ENCODE measurements around the gene GJC2. TPM values are rescaled to one million over a fixed set of nuclear protein-coding genes. Genes with fewer than 3 reads are reported as not detected.
"Not testable (repeated sequence)": the region's sequence is repeated elsewhere in the genome, so short reads cannot be mapped to it uniquely, and the experiment has no call there.

The GJC2 gene
- total RNA-seq, 3 donors from 2014 or later, result 1.3 TPM

DNA sequence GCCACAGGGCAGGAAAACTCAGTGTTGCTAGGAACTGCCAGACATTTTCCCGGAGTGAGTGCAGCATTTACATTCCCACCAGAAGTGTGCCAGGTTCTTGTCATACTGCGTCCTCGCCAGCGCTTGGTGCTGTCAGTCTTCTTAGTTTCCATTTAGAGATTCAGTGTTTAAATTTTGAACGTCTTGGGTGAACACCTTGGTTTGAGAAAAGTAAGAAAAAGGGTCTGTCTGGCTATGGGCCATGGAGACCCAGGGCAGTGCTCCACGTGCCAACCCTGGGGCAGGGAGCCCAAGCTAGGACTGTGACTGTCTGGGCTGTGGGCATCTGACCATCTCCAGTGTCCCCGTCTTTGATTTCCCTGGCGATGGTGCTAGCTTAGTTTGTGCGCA, 31.9 kb downstream of the GJC2 start:
- Histone ChIP-seq H3K27ac (no peak overlapping the region), H3K4me1 (no peaks in the 10 kb centered on the region), H3K4me3 (no peak overlapping the region), H3K27me3 (no peaks in the 10 kb centered on the region), H3K9me3 (no peaks in the 10 kb centered on the region), H3K36me3 (no peaks in the 10 kb centered on the region)
- no peak for TF ChIP-seq POLR2AphosphoS5 (IDR thresholded peaks at IDR 0.05)
- no peak for TF ChIP-seq POLR2A (IDR thresholded peaks at IDR 0.05)
- TF ChIP-seq, protein P1, sequence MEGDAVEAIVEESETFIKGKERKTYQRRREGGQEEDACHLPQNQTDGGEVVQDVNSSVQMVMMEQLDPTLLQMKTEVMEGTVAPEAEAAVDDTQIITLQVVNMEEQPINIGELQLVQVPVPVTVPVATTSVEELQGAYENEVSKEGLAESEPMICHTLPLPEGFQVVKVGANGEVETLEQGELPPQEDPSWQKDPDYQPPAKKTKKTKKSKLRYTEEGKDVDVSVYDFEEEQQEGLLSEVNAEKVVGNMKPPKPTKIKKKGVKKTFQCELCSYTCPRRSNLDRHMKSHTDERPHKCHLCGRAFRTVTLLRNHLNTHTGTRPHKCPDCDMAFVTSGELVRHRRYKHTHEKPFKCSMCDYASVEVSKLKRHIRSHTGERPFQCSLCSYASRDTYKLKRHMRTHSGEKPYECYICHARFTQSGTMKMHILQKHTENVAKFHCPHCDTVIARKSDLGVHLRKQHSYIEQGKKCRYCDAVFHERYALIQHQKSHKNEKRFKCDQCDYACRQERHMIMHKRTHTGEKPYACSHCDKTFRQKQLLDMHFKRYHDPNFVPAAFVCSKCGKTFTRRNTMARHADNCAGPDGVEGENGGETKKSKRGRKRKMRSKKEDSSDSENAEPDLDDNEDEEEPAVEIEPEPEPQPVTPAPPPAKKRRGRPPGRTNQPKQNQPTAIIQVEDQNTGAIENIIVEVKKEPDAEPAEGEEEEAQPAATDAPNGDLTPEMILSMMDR (IDR thresholded peaks at IDR 0.05), result no peak
- intact Hi-C loops (cut with DNase I; ENCODE audit: low total_unique reads), result no loop called here
- DNase-seq (ENCODE audit: low spot score in 2 of 2), result no peak

DNA sequence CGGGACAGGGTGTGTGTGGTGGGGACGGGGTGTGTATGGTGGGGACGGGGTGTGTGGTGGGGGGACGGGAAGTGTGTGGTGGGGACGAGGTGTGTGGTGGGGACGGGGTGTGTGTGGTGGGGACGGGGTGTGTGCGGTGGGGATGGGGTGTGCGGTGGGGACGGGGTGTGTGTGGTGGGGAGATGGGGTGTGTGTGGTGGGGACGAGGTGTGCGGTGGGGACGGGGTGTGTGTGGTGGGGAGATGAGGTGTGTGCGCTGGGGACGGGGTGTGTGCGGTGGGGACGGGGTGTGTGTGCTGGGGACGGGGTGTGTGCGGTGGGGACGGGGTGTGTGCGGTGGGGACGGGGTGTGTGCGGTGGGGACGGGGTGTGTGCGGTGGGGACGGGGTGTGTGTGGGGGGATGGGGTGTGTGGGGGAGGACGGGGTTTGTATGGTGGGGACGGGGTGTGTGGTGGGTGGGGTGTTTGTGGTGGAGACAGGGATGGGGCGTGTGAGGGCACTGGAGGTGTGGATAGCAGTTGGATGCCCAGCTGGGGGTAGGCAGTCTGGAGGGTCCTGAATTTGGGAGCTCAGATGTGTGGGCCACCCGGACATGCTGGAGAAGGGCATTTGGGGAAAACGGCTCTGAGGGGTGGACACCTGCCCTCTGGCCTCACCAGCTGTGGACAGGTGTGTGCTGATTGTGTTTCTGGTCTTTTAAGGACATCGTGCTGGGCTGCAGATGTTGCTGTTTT, 32.7 kb downstream of the GJC2 start:
- no peak for DNase-seq (ENCODE audit: low spot score in 2 of 2)
- H3K4me1 ChIP-seq, result no peaks in the 10 kb centered on the region
- intact Hi-C loops (cut with DNase I; ENCODE audit: low total_unique reads), result no loop called here
- no peaks in the 10 kb centered on the region for H3K27me3 ChIP-seq
- H3K27ac ChIP-seq, result no peak overlapping the region
- H3K36me3 ChIP-seq, result no peaks in the 10 kb centered on the region
- H3K9me3 ChIP-seq, result no peaks in the 10 kb centered on the region
- no peak overlapping the region for H3K4me3 ChIP-seq
- TF ChIP-seq POLR2A (IDR thresholded peaks at IDR 0.05), result no peak
- TF ChIP-seq POLR2AphosphoS5 (IDR thresholded peaks at IDR 0.05), result no peak
- TF ChIP-seq, protein P1 (IDR thresholded peaks at IDR 0.05), result no peak

DNA sequence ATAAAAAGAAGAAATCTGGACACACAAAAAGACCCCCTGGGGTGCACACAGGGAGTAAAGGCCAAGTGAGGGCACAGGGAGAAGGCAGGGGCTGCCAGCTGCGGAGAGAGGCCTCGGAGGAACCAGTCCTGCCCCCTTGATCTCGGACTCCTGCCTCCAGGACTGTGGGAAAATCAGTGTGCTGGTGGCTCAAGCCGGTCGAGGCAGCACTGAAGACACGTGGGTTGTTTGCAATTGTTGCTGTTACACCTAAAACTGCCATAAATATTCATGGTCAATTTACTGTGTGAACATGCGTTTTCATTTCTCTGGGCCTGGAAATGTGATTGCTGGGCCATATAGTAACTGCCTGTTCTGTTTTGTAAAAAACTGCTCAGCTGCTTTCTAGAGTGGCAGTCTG, 34.4 kb downstream of the GJC2 start:
- DNase-seq (ENCODE audit: low spot score in 2 of 2), result no peak
- H3K4me3 ChIP-seq, result no peak overlapping the region
- H3K27me3 ChIP-seq, result no peaks in the 10 kb centered on the region
- H3K27ac ChIP-seq, result no peak overlapping the region
- intact Hi-C loops (cut with DNase I; ENCODE audit: low total_unique reads), result no loop called here
- no peaks in the 10 kb centered on the region for H3K9me3 ChIP-seq
- no peaks in the 10 kb centered on the region for H3K36me3 ChIP-seq
- TF ChIP-seq POLR2A (IDR thresholded peaks at IDR 0.05) (no peak), POLR2AphosphoS5 (IDR thresholded peaks at IDR 0.05) (no peak)
- TF ChIP-seq, protein P1 (IDR thresholded peaks at IDR 0.05), result no peak
- H3K4me1 ChIP-seq, result no peaks in the 10 kb centered on the region

DNA sequence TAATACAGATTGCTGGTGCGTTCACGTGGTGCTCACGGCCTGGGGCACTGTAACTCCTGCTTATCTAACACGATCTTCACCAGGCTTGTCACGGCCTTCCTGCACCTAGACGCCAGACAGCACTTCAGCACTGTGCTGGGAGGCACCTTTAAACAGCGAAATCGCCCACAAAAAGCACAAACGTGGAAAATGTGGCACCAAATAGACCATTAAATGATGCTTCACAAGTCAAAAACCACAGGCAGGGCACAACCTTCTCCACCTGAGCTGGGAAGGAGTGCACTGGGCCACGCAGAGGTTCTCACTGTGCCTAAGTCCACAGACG, 35.9 kb downstream of the GJC2 start:
- no peak overlapping the region for H3K27ac ChIP-seq
- no peaks in the 10 kb centered on the region for H3K27me3 ChIP-seq
- intact Hi-C loops (cut with DNase I; ENCODE audit: low total_unique reads), result no loop called here
- no peak overlapping the region for H3K4me3 ChIP-seq
- no peaks in the 10 kb centered on the region for H3K36me3 ChIP-seq
- no peak for DNase-seq (ENCODE audit: low spot score in 2 of 2)
- TF ChIP-seq POLR2AphosphoS5 (IDR thresholded peaks at IDR 0.05), result no peak
- no peak for TF ChIP-seq POLR2A (IDR thresholded peaks at IDR 0.05)
- TF ChIP-seq, protein P1 (IDR thresholded peaks at IDR 0.05), result no peak
- H3K9me3 ChIP-seq, result no peaks in the 10 kb centered on the region
- no peaks in the 10 kb centered on the region for H3K4me1 ChIP-seq

DNA sequence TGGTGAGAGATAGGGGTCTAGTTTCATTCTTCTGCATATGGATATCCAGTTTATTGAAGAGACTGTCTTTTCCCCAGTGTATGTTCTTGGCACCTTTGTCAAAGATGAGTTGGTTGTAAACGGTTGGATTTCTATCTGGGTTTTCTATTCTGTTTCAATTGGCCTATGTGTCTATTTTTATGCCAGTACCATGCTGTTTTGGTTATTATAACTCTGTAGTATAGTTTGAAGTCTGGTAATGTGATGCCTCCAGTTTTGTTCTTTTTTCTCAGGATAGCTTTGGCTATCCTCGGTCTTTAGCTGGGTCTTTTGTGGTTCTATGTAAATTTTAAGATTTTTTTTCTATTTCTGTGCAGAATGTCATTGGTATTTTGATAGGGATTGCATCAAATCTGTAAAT, 38.5 kb downstream of the GJC2 start:
- H3K4me1 ChIP-seq; H3K27me3 ChIP-seq; H3K4me3 ChIP-seq; H3K27ac ChIP-seq; H3K9me3 ChIP-seq; H3K36me3 ChIP-seq; DNase-seq (ENCODE audit: low spot score in 2 of 2); intact Hi-C loops (cut with DNase I; ENCODE audit: low total_unique reads): not testable (repeated sequence)

DNA sequence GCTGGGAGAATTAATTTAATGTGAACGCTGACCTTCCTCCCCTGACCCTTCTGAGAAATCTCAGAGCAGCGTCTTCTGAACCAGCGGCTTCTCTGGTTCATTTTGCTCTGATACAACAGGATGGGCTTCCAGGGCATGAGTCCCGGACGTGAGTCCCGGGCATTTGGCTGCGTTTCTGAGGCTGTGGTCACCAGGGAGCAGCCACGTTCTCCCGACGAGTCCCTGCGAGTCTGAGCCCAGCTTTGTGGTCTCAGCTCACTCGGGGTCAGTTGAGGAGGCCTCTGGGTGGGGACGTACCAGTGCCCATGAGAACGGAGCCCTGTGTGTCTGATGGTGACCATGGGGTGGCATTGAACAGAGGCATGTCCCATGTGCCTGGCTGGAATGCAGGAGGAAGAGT, 40.5 kb downstream of the GJC2 start:
- DNase-seq (ENCODE audit: low spot score in 2 of 2), result no peak
- intact Hi-C loops (cut with DNase I; ENCODE audit: low total_unique reads), result no loop called here
- Histone ChIP-seq H3K36me3 (no peaks in the 10 kb centered on the region), H3K4me1 (no peaks in the 10 kb centered on the region), H3K9me3 (no peaks in the 10 kb centered on the region), H3K4me3 (no peak overlapping the region), H3K27me3 (no peaks in the 10 kb centered on the region), H3K27ac (no peak overlapping the region)
- TF ChIP-seq POLR2A (IDR thresholded peaks at IDR 0.05) (no peak), POLR2AphosphoS5 (IDR thresholded peaks at IDR 0.05) (no peak)
- TF ChIP-seq, protein P1 (IDR thresholded peaks at IDR 0.05), result no peak

Data from breast epithelium (tissue), 4 donors.